ENCODE measurements around the gene ADCY2.

GRCh38 chr5:7794311-7794710, 398.4 kb downstream of the ADCY2 start:
- TF ChIP-seq GABPA (IDR thresholded peaks at IDR 0.05; ENCODE audit: low read depth) (no peak), CTCF (IDR thresholded peaks at IDR 0.05; ENCODE audit: insufficient read depth, low read length) (no peak), SPI1 (IDR thresholded peaks at IDR 0.05; ENCODE audit: borderline replicate concordance, low read depth) (no peak)

Measured in HL-60 (cell line).